Heart left ventricle (tissue), 16 donors: ENCODE data around the gene GPR31. TPM values are rescaled to one million over a fixed set of nuclear protein-coding genes. Genes with fewer than 3 reads are reported as not detected.
A peak's percentile ranks its signal among the peaks of the same experiment; 100 is the strongest.
"Not testable (repeated sequence)": the region's sequence is repeated elsewhere in the genome, so short reads cannot be mapped to it uniquely, and the experiment has no call there.

Experiments
- ATAC-seq, 4 donors: fragments of 200-7000 bp; cut with Tn5 transposase; one replicate each; pipeline ENCODE4 v1.9.1; 2020 to 2022; ENCODE audit warnings: moderate library complexity in 4 of 4, mild to moderate bottlenecking in 3 of 4, moderate number of reproducible peaks in 1 of 4
- DNase-seq, 5 donors: peaks; one replicate each; pipeline ENCODE4 v3.0.0-alpha.2; 2020
- H3K27ac ChIP-seq, 12 donors: fragments of 200-600 bp; sonication (generic) in 4 of 12; one replicate each; pipeline versions ENCODE4 v1.5.0 to v1.8.0; 2016 to 2022; ENCODE audit warnings: mild to moderate bottlenecking in 2 of 12
- H3K27me3 ChIP-seq, 9 donors: fragments of 200-600 bp; sonication (generic) in 2 of 9; one replicate each; pipeline versions ENCODE4 v1.5.1 to v1.8.0; 2016 to 2022; ENCODE audit warnings: mild to moderate bottlenecking in 3 of 9
- H3K36me3 ChIP-seq, 9 donors: fragments of 200-600 bp; sonication (generic) in 2 of 9; one replicate each; pipeline versions ENCODE4 v1.5.0 to v1.8.0; 2018 to 2022; ENCODE audit warnings: mild to moderate bottlenecking in 2 of 9
- H3K4me1 ChIP-seq, 12 donors: fragments of 200-600 bp; sonication (generic) in 4 of 12; one replicate each; pipeline versions ENCODE4 v1.5.0 to v1.8.0; 2016 to 2022; ENCODE audit warnings: mild to moderate bottlenecking in 3 of 12
- H3K4me3 ChIP-seq, 12 donors: fragments of 200-600 bp; sonication (generic) in 4 of 12; one replicate each; pipeline versions ENCODE4 v1.5.0 to v1.8.0; 2017 to 2022; ENCODE audit warnings: mild to moderate bottlenecking in 9 of 12, moderate library complexity in 4 of 12
- H3K9me3 ChIP-seq, 12 donors: fragments of 200-600 bp; sonication (generic) in 4 of 12; one replicate each; pipeline versions ENCODE4 v1.5.0 to v1.8.0; 2016 to 2022; ENCODE audit warnings: mild to moderate bottlenecking in 1 of 12
- CTCF ChIP-seq, 12 donors: fragments of 200-600 bp; sonication (generic) in 4 of 12; IDR thresholded peaks; one replicate each; pipeline versions ENCODE4 v1.5.0 to v1.8.0; 2018 to 2022; ENCODE audit warnings: antibody characterized with exemption in 12 of 12, mild to moderate bottlenecking in 5 of 12
- POLR2A ChIP-seq, 2 donors: fragments of 450-650 bp; IDR thresholded peaks; one replicate each; pipeline ENCODE4 v1.6.1; 2017; ENCODE audit warnings: antibody characterized with exemption in 2 of 2, mild to moderate bottlenecking in 2 of 2, moderate library complexity in 2 of 2
- WGBS, 4 donors: extraction: QIAGEN DNeasy Blood & Tissue Kit in 2 of 4; methylation state at CpG; one replicate each; pipeline versions ENCODE4 v1.1.5 to v1.1.7; 2013 to 2018; 5-methylcytosine and 5-hydroxymethylcytosine counted together
- intact Hi-C, 10 donors: fragments of 100-400 bp; cut with DNase I; formaldehyde crosslinking; loops; one replicate each; pipeline versions ENCODE4 v1.11.1 to v1.14.2; 2022
- long read RNA-seq, 3 donors: library from polyadenylated mRNA; unstranded; transcript quantifications; one replicate each; pipeline ENCODE4 v2.0.0, GENCODE V29; 2020 to 2021
- polyA plus RNA-seq, 2 donors: library from polyadenylated mRNA; stranded (reverse); fragments of 200-250 nt; gene quantifications; one replicate each; pipeline ENCODE4 v1.2.3, GENCODE V29; 2013
- total RNA-seq, 9 donors: library from RNA; depleted of rRNA in 2 of 9; stranded (reverse); fragments of >200 nt in 2 of 9; fragmentation: NEBNext Ultra II Directional in 3 of 9; extraction: Animal tissue kit (Norgen Biotek cat#: 25700) in 3 of 9; gene quantifications; one replicate each; pipeline versions ENCODE4 v1.1.0 to v1.2.4, GENCODE V29; 2016 to 2023
- donor health status: ischemic (EF 13 %, LVEDD 7.1; RV severe dilation, severe dysfunction).
- donor health status: healthy with polysubstance abuse.
- donor health status: DM: no; HTN: yes; CAD: no.
- donor health status: DM: no; HTN: no; CAD: no.
- donor health status: ischemic (EF 25% LVEDD 6.9; RV normal size, moderate dysfunction).
- donor health status: ischemic (EF 25% LVEDD 5.7; RV mildly dilated, moderate dysfunction).
- donor health status: healthy.
- donor health status: DM: yes; HTN: yes; CAD: no.
- donor health status: ischemic (EF 35%, LVEDD 5.7; RV mildly dilated, moderate dysfunction).
- donor health status: nonischemic (EF 11% LVEDD 7.7; RV severe dilation, severe dysfunction).
- donor health status: DM: yes; HTN: yes; CAD: no.
- donor health status: PGD.
- donor health status: ischemic (EF 29% LVEDD 5.4; RV normal size, mild dysfunction).
- donor health status: nonischemic (EF 23%, LVEDD 6.1; RV moderate dilation, normal function).

GPR31 gene
- total RNA-seq = not detected
- not detected for polyA plus RNA-seq
- long read RNA-seq, donor 1 = 0 reads
- long read RNA-seq, donor 2 = 0 reads
- long read RNA-seq, donor 3 = 0 reads

GRCh38 chr6:167157863-167158262 lies at the start of gene GPR31:
GPR31 (minus strand) TSS chr6:167157980; CDS start chr6:167157831, 149 bp downstream.
- Histone ChIP-seq H3K4me1 (peaks cover 0 to 11% (median 0%) of the 10 kb centered on the region in 12 donors), H3K27me3 (peaks cover 0 to 26% (median 0%) of the 10 kb centered on the region in 9 donors), H3K27ac (no peak within 1 kb of the TSS), H3K4me3 (no peak within 1 kb of the TSS), H3K36me3 (no peaks in the 10 kb centered on the region), H3K9me3 (no peaks in the 10 kb centered on the region)
- WGBS, 4 donors = 77 to 86% (median 84%) methylated on average over 4 of the region's 4 CpGs
- TF ChIP-seq POLR2A (IDR thresholded peaks at IDR 0.05) = no peak
- no peak for TF ChIP-seq CTCF (IDR thresholded peaks at IDR 0.05)
- intact Hi-C loops = no loop called here
- no peak for ATAC-seq
- DNase-seq = no peak

GRCh38 chr6:167207527-167207926 lies 49.7 kb upstream of the GPR31 start:
- TF ChIP-seq CTCF (IDR thresholded peaks at IDR 0.05) = no peak
- TF ChIP-seq POLR2A (IDR thresholded peaks at IDR 0.05) = no peak
- WGBS, 4 donors = 80 to 87% (median 84%) methylated on average over 7 of the region's 7 CpGs

GRCh38 chr6:167205316-167205715 lies 47.5 kb upstream of the GPR31 start:
- H3K9me3 ChIP-seq, H3K27ac ChIP-seq, DNase-seq, H3K4me1 ChIP-seq, H3K36me3 ChIP-seq, ATAC-seq, H3K4me3 ChIP-seq, intact Hi-C loops: not testable (repeated sequence)
- WGBS, 4 donors = 86 to 100% (median 93%) methylated on average over 3 to 11 of the region's 11 CpGs
- H3K27me3 ChIP-seq = peaks cover 0 to 23% (median 0%) of the 10 kb centered on the region in 9 donors

More at GRCh38 chr6:167207527-167207926, 49.7 kb upstream of the GPR31 start:
- H3K4me1 ChIP-seq = peaks cover 0 to 2% (median 0%) of the 10 kb centered on the region in 12 donors
- H3K27ac ChIP-seq = no peak overlapping the region
- no peak overlapping the region for H3K4me3 ChIP-seq
- peaks cover 0 to 15% (median 0%) of the 10 kb centered on the region in 9 donors for H3K27me3 ChIP-seq
- DNase-seq (no peak), ATAC-seq (no peak)
- H3K36me3 ChIP-seq = no peaks in the 10 kb centered on the region
- H3K9me3 ChIP-seq = no peaks in the 10 kb centered on the region
- intact Hi-C loops = no loop called here

- H3K36me3 ChIP-seq, intact Hi-C loops, H3K4me1 ChIP-seq, H3K9me3 ChIP-seq, H3K27ac ChIP-seq, DNase-seq, H3K4me3 ChIP-seq: not testable (repeated sequence)
- peaks cover 0 to 31% (median 3%) of the 10 kb centered on the region in 9 donors for H3K27me3 ChIP-seq
- WGBS, 4 donors = 51 to 75% (median 70%) methylated on average over 8 to 9 of the region's 10 CpGs; no CpG with 5 or more reads in 1 of the 4 donors
- ATAC-seq = peak; percentile 22 to 74 (median 61)
Measured at GRCh38 chr6:167204059-167204348, 46.2 kb upstream of the GPR31 start.

- DNase-seq (peak in 1 of 5 donors; percentile 60), ATAC-seq (peak in 3 of 4 donors; percentile 18 to 34 (median 18))
- H3K36me3 ChIP-seq, intact Hi-C loops, H3K4me3 ChIP-seq, H3K9me3 ChIP-seq, H3K4me1 ChIP-seq: not testable (repeated sequence)
- WGBS, 4 donors = 75 to 82% (median 78%) methylated on average over 12 to 29 of the region's 29 CpGs
- Histone ChIP-seq H3K27ac (peak overlapping the region in 1 of 12 donors; percentile 31), H3K27me3 (peaks cover 0 to 36% (median 3%) of the 10 kb centered on the region in 9 donors)
Measured at GRCh38 chr6:167203261-167204058, 45.7 kb upstream of the GPR31 start.

- H3K9me3 ChIP-seq, DNase-seq, H3K27ac ChIP-seq, ATAC-seq, H3K4me3 ChIP-seq, H3K4me1 ChIP-seq, H3K36me3 ChIP-seq, intact Hi-C loops: not testable (repeated sequence)
- peaks cover 0 to 43% (median 6%) of the 10 kb centered on the region in 9 donors for H3K27me3 ChIP-seq
- 61 to 89% (median 76%) methylated on average over 5 to 8 of the region's 8 CpGs for WGBS, 4 donors
Measured at GRCh38 chr6:167202613-167203012, 44.8 kb upstream of the GPR31 start.
